Endothelial cell (in vitro differentiated cells): Measurements from ENCODE around the gene LPP. TPM values are rescaled to one million over a fixed set of nuclear protein-coding genes. Genes with fewer than 3 reads are reported as not detected.
A peak's percentile ranks its signal among the peaks of the same experiment; 100 is the strongest.

Experiments
- DNase-seq: peaks from one replicate; pipeline ENCODE4 v3.0.0; 2021; ENCODE audit warnings: low spot score
- H3K27ac Mint-ChIP-seq: one replicate; pipeline ENCODE4 v1.8.0; 2021; ENCODE audit warnings: mixed read lengths, inconsistent platforms; ENCODE audit not compliant: unreplicated experiment
- H3K27me3 Mint-ChIP-seq: one replicate; pipeline ENCODE4 v1.8.0; 2021; ENCODE audit warnings: mild to moderate bottlenecking, moderate library complexity, mixed read lengths, inconsistent platforms; ENCODE audit not compliant: unreplicated experiment
- H3K36me3 Mint-ChIP-seq: one replicate; pipeline ENCODE4 v1.8.0; 2021; ENCODE audit warnings: mild to moderate bottlenecking, low read depth, mixed read lengths, inconsistent platforms; ENCODE audit not compliant: unreplicated experiment
- H3K4me1 Mint-ChIP-seq: one replicate; pipeline ENCODE4 v1.8.0; 2021; ENCODE audit warnings: mild to moderate bottlenecking, mixed read lengths, inconsistent platforms; ENCODE audit not compliant: unreplicated experiment
- H3K4me3 Mint-ChIP-seq: one replicate; pipeline ENCODE4 v1.8.0; 2021; ENCODE audit warnings: mild to moderate bottlenecking, mixed read lengths, inconsistent platforms; ENCODE audit not compliant: unreplicated experiment
- H3K9me3 Mint-ChIP-seq: one replicate; pipeline ENCODE4 v1.8.0; 2021; ENCODE audit warnings: mixed read lengths, inconsistent platforms; ENCODE audit not compliant: unreplicated experiment
- microRNA-seq: library from miRNA; unstranded; fragments of <30 nt; microRNA quantifications from one replicate; pipeline ENCODE4, GENCODE V29; 2020; ENCODE audit not compliant: unreplicated experiment
- total RNA-seq: library from RNA; stranded (reverse); fragmentation: NEBNext Ultra II Directional; extraction: Animal tissue kit (Norgen Biotek cat#: 25700); gene quantifications from one replicate; pipeline ENCODE4 v1.2.1, GENCODE V29; 2021; ENCODE audit not compliant: unreplicated experiment
- TF ChIP-seq, protein P1 (sequence below): fragments of 200-600 bp; sonication (generic); IDR thresholded peaks from one replicate; pipeline ENCODE4 v1.5.0; 2021; ENCODE audit warnings: antibody characterized with exemption; ENCODE audit not compliant: unreplicated experiment

LPP gene
- total RNA-seq, 1 donor from 2014 or later = 181 TPM

DNA sequence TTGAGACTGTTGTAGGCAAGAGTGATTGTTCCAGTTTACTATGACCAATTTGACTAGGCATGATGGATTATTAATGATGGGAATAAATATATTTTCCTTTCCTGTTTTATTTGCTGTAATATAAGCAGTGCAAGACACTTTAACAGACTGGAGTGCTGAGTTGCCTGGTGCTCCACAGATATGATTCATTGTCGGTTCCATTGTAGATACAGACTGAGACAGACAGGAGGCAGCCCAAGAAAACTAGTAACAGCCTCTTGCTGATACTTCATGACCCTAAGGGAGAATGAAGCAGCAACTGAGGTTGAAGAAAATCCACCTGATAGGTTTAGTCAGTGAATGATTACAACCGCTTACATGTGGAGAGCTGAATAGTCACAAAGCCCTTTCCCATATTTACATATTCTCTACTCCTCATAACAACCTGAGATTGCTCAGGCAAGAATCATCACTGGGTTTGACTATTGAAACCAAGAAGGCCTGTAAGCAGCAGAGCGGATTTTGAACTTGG, 782.7 kb downstream of the LPP start:
- TF ChIP-seq, protein P1, sequence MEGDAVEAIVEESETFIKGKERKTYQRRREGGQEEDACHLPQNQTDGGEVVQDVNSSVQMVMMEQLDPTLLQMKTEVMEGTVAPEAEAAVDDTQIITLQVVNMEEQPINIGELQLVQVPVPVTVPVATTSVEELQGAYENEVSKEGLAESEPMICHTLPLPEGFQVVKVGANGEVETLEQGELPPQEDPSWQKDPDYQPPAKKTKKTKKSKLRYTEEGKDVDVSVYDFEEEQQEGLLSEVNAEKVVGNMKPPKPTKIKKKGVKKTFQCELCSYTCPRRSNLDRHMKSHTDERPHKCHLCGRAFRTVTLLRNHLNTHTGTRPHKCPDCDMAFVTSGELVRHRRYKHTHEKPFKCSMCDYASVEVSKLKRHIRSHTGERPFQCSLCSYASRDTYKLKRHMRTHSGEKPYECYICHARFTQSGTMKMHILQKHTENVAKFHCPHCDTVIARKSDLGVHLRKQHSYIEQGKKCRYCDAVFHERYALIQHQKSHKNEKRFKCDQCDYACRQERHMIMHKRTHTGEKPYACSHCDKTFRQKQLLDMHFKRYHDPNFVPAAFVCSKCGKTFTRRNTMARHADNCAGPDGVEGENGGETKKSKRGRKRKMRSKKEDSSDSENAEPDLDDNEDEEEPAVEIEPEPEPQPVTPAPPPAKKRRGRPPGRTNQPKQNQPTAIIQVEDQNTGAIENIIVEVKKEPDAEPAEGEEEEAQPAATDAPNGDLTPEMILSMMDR = no peak
- H3K36me3 Mint-ChIP-seq = peaks cover 9% of the 10 kb centered on the region
- peak overlapping the region; percentile 87 for H3K27ac Mint-ChIP-seq
- H3K4me3 Mint-ChIP-seq = no peak overlapping the region
- H3K4me1 Mint-ChIP-seq = peaks cover 36% of the 10 kb centered on the region
- peaks cover 1% of the 10 kb centered on the region for H3K27me3 Mint-ChIP-seq
- H3K9me3 Mint-ChIP-seq = no peaks in the 10 kb centered on the region
- no peak for DNase-seq

DNA sequence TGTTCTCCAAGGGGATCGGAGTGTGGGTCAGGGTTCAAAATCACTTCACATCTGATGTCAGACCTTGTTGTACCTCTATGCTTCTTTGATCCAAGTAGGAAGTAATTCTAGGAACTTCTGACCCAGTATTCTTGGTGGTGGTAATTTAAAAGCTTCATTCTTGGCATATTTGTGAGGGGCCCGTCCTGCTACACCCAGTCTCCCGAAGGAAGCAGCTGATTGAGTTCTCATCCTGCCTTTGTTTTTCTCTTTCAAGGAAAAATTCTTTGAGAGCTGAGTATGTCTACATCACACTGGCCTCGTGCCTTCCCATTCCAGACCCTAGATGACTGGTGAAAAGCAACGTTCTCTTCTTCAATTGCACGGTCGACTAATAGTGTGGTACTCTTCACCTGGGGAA, 783.4 kb downstream of the LPP start:
- Mint-ChIP-seq H3K4me3 (no peak overlapping the region), H3K9me3 (no peaks in the 10 kb centered on the region), H3K36me3 (peaks cover 9% of the 10 kb centered on the region), H3K4me1 (peaks cover 36% of the 10 kb centered on the region), H3K27me3 (peaks cover 1% of the 10 kb centered on the region), H3K27ac (peak overlapping the region; percentile 87)
- TF ChIP-seq, protein P1 = no peak
- DNase-seq = peak; percentile 32

DNA sequence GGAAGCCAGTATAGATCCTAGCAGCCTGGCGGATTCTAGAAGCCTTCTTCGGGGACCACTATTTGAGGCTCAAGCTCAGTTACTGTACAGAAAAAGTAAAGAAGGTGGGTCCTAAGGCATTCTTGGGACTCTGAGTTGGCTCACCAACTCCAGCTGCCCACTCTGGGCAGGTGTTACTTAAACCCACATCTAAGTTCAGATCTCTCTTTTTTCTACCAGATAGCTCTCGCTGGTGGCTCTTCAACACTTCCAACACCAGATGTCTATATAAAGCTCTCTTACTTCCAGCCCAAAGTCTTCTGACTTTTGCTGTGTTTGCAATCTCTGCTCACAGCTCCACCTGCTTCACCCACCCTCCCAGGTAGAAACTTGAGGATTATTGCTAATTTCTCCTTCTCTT, 785.0 kb downstream of the LPP start:
- Mint-ChIP-seq H3K4me3 (peak overlapping the region; percentile 10), H3K27ac (no peak overlapping the region), H3K36me3 (peaks cover 9% of the 10 kb centered on the region), H3K27me3 (peaks cover 3% of the 10 kb centered on the region), H3K4me1 (peaks cover 36% of the 10 kb centered on the region), H3K9me3 (no peaks in the 10 kb centered on the region)
- TF ChIP-seq, protein P1 = no peak
- DNase-seq = no peak

DNA sequence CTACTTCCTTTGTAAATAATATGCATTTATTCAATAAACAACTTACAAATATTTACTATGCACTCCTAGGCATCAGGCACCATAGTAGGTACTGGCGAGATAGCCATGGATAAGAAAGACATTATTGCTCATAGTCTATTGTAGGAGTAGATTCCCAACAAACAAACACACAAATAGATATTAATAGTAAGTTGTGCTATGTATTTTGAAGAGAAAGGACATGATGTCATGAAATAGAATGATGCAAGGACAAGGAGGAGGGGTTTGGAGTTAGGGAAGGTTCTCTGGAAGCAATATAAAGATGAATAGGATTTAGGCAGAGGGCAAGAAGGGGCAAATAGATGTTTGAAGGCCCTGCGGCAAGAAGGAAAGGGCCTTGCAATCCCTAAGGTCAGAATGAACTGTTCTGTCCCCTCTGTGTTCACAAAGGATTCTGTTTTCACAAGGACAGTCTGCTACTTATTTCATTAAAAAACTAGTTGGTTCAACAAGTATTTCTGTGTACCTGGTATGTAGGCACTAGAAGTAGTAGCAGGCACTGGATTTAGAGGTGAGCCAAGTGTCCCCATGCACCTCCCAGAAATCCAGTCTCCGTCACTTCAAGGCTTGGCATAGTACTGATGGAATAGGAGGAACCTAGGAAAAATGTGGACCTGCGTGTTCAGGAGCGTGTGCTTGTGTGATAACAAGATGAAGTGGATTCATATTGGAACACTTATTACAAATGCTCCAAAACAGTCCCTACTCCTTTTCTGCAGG, 786.0 kb downstream of the LPP start:
- Mint-ChIP-seq H3K4me3 (no peak overlapping the region), H3K27me3 (peaks cover 6% of the 10 kb centered on the region), H3K36me3 (peaks cover 11% of the 10 kb centered on the region), H3K27ac (no peak overlapping the region), H3K9me3 (no peaks in the 10 kb centered on the region), H3K4me1 (peaks cover 36% of the 10 kb centered on the region)
- DNase-seq = no peak
- TF ChIP-seq, protein P1 = no peak

Small RNA genes within 50 kb of the gene (microRNA-seq; reads per million reads assigned to microRNA genes)
- 3,029 reads per million, percentile 96 among the genes with 10 or more reads in this experiment for gene MIR28
